T47D (cell line): ENCODE results near the gene MGAT5B.
"Not testable (repeated sequence)": the region's sequence is repeated elsewhere in the genome, so short reads cannot be mapped to it uniquely, and the experiment has no call there.

Experiments
- DNase-seq, 2 experiments: peaks; one replicate each; pipeline versions ENCODE4 v3.0.0 to v3.0.0-alpha.2; 2011 to 2012; ENCODE audit warnings: low read depth in 1 of 2, low spot score in 1 of 2
- JUND ChIP-seq: IDR thresholded peaks from 2 replicates; pipeline ENCODE4 v1.6.1; 2012; ENCODE audit warnings: low read depth
- in situ Hi-C: cut with HindIII; loops from 2 replicates; pipeline ENCODE4 v1.10.0; 2016; ENCODE audit warnings: low sequenced_read_pairs, low pct_unique_long_range_greater_than_20kb

The MGAT5B gene

GRCh38 chr17:76840443-76840767, 27.8 kb upstream of the MGAT5B start:
- no peak for DNase-seq
- no peak for TF ChIP-seq JUND
- in situ Hi-C loops = no loop called here

GRCh38 chr17:76840884-76841775, 27.1 kb upstream of the MGAT5B start:
- in situ Hi-C loops = no loop called here
- TF ChIP-seq JUND = no peak
- DNase-seq = no peak

- TF ChIP-seq JUND = no peak
- in situ Hi-C loops = no loop called here
These were observed 26.3 kb upstream of the MGAT5B start for GRCh38 chr17:76841776-76842405.

DNA sequence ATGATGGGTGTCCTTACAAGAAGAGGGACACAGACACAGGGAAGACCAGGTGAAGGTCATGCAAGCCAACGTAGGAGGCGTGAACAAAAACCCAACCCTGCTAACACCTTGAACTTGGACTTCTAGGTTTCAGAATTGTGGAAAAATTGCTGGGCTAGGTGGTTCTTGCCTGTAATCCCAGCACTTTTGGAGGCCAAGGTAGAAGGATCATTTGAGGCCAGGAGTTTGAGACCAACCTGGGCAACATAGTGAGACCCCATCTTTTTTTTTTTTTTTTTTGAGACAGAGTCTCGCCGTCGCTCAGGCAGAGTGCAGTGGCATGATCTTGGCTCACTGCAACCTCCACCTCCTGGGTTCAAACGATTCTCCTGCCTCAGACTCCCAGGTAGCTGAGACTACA, 25.1 kb upstream of the MGAT5B start:
- in situ Hi-C loops, DNase-seq: not testable (repeated sequence)

More at GRCh38 chr17:76841776-76842405, 26.3 kb upstream of the MGAT5B start:
- DNase-seq = no peak

DNA sequence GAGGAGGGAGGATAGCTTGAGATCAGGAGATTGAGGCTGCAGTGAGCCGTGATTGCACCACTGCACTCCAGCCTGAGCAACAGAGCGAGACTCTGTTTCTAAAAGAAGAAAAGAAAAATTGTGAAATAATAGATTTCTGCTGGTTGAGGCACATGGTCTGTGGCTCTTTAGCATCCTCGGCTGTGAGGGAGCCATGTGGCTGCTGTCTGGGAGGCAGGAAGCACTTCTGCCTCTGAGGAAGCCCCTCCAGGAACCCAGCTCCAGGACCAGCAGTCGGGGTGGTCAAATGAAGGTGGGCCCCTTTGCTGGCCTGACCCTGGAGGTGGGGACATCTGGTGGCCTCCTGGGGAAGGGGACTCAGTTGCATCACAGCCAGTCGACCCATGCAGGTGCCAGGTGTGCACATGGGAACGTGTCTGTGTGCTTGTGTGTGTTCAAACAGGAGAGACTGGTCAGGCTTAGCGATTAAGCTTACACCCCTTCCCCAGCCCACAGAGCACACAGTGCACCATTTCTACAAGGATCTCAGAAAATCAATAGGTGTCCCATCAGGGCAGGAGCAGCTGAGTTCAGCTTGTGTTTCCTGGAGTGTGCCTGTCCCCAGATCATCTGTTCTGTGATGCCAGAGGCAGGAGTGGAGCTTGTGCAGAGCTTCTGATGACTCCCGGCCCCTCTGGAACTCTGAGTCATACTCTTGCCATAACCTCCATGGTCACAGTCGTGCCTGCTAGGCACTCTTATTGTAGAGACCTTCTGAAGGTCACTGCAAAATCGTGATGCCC, 24.3 kb upstream of the MGAT5B start:
- TF ChIP-seq JUND = no peak
- no peak for DNase-seq
- in situ Hi-C loops = no loop called here

DNA sequence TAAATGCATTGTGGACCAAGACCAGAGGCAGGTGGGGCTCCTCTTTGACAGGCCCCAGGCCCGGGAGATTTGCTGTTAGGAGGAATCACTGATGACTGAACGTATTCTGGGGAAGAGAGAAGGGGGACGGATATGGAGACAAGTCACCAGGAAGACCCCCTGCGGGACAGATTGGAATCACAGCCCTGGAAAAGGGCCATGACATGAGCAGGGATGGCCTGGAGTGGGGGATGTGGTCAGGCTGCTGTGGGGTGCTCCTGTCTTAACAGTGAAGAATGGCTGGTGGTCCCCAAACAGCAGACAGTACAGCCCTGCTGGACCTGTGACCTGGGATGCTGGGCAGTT, 23.7 kb upstream of the MGAT5B start:
- no peak for TF ChIP-seq JUND

GRCh38 chr17:76844846-76845245, 23.4 kb upstream of the MGAT5B start:
- no peak for TF ChIP-seq JUND
- DNase-seq = no peak
- in situ Hi-C loops = no loop called here

More for the DNA sequence above, 23.7 kb upstream of the MGAT5B start:
- in situ Hi-C loops = no loop called here
- DNase-seq = no peak

GRCh38 chr17:76845541-76846017, 22.6 kb upstream of the MGAT5B start:
- DNase-seq = no peak
- in situ Hi-C loops = no loop called here
- no peak for TF ChIP-seq JUND

DNA sequence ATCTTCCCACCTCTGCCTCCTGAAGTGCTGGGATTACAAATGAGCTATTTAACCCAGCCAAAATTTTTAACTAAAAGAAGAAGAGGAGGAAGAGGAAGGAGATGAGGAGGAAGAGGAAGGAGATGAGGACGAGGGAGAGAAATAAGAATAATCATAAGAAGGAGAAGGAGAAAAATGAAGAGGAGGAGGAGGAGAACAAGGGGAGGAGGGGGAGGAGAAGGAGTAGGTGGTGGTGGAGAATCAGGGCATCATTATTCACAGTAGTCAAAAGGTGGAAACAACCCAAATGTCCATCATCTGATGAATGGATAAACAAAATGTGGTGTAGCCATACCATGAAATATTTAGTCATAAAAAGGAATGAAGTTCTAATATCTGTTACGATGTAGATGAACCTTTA, 21.2 kb upstream of the MGAT5B start:
- no peak for DNase-seq
- TF ChIP-seq JUND = no peak
- in situ Hi-C loops = no loop called here

- no peak for DNase-seq
- in situ Hi-C loops = no loop called here
- TF ChIP-seq JUND = no peak
These were observed 19.5 kb upstream of the MGAT5B start for GRCh38 chr17:76848670-76849069.

DNA sequence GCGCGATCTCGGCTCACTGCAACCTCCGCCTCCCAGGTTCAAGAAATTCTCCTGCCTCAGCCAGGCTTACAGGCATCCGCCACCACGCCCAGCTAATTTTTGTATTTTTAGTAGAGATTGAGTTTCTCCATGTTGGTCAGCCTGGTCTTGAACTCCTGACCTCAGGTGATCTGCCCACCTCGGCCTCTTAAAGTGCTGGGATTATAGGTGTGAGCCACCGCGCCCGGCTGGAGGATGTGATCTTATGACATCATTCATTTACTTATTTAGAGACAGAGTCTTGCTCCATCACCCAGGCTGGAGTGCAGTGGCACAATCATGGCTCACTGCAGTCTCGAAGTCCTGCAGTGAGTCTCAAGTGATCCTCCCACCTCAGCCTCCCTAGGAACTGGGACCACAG, 19.0 kb upstream of the MGAT5B start:
- DNase-seq, in situ Hi-C loops: not testable (repeated sequence)

DNA sequence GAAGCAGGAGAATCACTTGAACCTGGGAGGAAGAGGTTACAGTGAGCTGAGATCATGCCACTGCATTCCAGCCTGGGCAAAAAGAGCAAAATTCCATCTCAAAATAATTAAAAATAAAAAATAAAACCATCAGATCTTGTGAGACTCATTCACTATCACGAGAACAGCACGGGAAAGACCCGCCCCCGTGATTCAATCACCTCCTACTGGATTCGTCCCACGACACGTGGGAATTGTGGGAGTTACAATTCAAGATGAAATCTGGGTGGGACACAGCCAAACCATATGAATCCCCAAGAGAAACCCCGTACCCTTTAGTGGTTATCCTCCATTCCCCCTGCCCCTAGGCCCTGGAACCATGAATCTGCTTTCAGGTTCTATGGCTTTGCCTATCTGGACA, 15.4 kb upstream of the MGAT5B start:
- no peak for TF ChIP-seq JUND
- in situ Hi-C loops = no loop called here
- DNase-seq = no peak

- in situ Hi-C loops = no loop called here
- no peak for DNase-seq
- TF ChIP-seq JUND = no peak
These were observed 13.1 kb upstream of the MGAT5B start for GRCh38 chr17:76855105-76855504.
